Hematopoietic multipotent progenitor cell treated with erythropoietin and hydrocortisone succinate and interleukin-3 and kit ligand, for 8 days (in vitro differentiated cells): ENCODE measurements around the gene USF1.

ENCODE experiments used
- DNase-seq: peaks from one replicate; pipeline ENCODE4 v3.0.0-alpha.2; 2015

USF1 gene

GRCh38 chr1:161045736-161046604 is at the start of gene USF1:
USF1 (minus strand) TSS chr1:161045977; CDS start chr1:161043275, 2,702 bp downstream.
- peak; percentile 98 for DNase-seq

DNA sequence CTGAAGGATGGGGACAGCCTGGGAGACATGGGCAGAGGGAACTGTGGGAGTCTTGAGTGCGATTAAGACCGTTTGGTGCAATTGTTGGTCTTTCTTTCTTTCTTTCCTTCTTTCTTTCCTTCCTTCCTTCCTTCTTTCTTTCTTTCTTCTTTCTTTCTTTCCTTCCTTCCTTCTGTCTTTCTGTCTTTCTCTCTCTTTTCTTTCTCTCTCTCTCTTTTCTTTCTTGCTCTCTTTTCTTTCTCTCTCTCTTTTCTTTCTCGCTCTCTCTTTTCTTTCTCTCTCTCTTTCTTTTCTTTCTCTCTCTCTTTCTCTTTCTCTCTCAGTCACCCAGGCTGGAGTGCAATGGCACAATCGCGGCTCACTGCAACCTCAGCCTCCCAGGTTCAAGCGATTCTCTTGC is 49.5 kb upstream of the USF1 start:
- DNase-seq = no peak

DNA sequence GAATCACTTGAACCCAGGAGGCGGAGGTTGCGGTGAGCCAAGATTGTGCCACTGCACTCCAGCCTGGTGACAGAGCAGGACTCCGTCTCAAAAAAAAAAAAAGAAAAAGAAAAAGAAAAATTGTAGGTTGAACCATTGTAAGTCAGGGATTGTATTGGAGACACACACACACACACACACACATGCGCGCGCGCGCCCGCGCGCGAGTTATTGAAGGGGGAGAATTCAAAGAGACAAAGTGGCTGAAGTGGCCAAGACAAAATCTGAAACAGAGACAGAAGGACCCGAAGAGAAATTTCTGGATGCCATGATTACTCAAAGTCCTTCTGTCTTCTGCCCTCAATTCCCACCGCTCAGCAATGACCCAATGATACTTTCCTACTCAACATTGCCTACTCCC is 48.7 kb upstream of the USF1 start:
- no peak for DNase-seq

DNA sequence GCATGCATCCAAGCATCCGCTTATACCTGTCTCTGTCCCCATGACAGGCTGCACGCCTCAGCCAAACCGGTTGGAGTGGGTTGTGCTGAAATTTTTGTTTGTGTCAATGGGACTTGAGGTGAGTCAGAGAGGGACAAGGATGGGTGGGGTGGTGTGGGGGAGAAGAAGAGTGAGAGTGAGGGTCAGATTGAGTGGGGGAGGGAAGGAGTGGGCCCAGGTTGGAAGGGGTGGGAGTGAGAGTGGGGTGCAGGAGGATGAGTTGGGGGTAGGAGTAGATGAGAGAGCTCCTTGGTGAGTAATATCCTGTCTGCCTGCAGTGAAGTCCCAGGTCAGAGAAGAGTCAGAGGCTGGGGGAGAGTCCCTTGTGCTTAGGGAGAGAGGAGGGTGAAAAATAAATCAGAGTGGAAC is 46.8 kb upstream of the USF1 start:
- no peak for DNase-seq

- DNase-seq = no peak
These were observed 46.2 kb upstream of the USF1 start for GRCh38 chr1:161091796-161092507.

DNA sequence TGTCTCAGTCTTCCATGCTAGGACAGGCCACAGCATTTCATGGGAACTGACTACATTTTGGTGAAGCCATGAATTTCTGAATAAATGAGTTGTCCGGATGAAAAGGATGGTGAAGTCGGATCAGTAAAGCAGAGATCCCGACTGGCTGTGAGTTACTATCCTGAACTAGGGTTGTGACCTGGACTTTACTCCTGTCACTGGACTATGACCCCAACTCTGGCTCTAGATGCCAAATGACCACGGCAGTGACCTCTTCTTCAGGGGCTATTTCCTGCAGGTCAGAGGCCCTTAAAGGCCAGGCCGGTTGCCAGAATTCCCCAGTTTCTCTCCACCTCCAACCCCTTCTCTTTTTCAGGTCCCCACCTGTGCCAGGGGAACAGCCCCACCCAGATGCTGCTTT is 45.3 kb upstream of the USF1 start:
- no peak for DNase-seq

- DNase-seq = no peak
These were observed 44.8 kb upstream of the USF1 start for GRCh38 chr1:161090617-161091016.

- no peak for DNase-seq
These were observed 44.2 kb upstream of the USF1 start for GRCh38 chr1:161089938-161090337.

- no peak for DNase-seq
These were observed 43.6 kb upstream of the USF1 start, which contains the start of gene NECTIN4 for GRCh38 chr1:161089251-161089924. NECTIN4 (minus strand) TSS chr1:161089558; CDS start chr1:161089296, 262 bp downstream.

DNA sequence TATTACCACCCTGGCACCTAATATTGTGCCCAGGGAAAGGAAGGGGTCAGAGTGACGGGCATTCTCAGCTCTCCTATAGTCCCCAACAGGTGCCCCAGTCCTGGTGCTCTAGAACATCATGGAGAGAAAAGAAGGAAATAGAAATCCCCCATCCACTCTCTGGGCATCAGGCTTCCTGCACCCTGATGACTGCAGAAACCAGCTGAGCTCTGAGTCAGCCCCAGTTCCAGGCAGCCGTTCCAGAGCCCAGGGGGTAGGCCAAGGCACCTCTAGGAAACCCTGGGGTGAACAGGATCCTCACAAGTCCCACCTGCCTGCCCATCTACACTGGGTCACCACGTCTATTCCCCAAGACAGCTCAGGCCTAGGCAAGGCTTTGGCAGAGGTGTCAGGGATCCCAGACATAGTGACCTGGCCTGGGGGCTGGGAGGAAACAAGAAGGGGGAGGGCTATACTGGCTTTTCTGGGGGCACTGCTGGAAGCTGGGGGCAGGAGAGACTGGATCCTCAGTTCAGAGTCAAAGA is 42.9 kb upstream of the USF1 start:
- no peak for DNase-seq

DNA sequence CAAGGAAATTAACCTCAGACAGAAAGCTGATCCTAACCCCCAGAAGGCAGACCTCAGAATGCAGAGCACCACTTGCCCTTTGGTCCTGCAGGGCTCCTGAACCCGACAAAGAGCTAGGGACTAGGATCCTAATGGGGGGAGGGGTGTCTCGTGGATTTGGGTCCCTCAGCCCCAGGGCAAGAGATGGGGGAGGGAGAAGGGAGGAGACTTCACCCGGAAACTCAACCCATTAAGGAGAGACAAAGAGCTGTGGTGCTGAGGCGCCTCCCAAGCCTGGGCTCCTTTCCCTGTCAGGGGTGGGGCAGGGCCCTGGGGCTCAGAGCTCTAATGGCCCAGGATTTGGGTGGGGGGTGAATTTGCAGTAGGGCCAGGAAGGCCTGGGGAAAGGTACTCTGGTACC is 40.7 kb upstream of the USF1 start:
- DNase-seq = no peak

DNA sequence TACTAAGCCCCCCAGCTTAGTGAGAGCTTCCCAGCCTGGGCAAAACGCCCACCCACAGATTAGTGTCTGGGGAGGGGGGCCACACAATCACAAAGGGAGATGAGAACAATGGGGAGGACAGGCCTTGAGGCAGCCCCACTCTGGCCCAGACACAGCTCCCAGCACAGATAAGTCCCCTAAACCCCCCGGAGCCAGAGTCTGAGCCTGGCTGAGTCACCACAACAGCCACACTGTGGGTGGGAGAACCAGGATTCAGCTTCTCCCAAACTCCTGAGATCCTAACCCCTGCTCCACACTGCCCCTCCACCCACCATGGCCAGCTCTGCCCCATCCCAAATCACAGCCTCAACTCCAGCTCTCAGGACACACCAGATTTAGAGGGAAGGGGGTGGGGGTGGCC is 39.4 kb upstream of the USF1 start:
- no peak for DNase-seq

GRCh38 chr1:161084597-161084988 is 38.8 kb upstream of the USF1 start:
- DNase-seq = no peak

GRCh38 chr1:161083748-161084596 is 38.2 kb upstream of the USF1 start:
- no peak for DNase-seq

GRCh38 chr1:161082996-161083747 is 37.4 kb upstream of the USF1 start:
- DNase-seq = no peak

GRCh38 chr1:161082483-161082882 is 36.7 kb upstream of the USF1 start:
- DNase-seq = no peak

DNA sequence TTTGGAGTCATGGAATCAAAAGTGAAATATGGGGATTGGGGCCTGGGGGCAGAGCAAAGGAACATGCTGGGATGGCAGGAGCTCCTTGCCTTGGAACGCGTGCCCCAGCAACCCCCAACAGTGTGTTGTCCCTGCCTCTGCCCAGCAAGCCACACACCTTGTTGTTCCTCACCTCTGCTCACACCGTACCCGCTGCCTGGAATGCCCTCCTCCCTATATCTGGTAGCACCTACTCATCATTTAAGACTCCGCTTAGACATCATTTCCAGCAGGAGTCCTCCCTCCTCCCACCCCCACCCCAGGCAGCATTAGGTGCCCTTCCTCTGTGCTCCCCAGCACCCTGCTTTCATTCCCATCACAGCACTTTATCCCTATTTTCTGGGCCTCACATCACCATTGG is 35.7 kb upstream of the USF1 start:
- no peak for DNase-seq

- no peak for DNase-seq
These were observed 34.9 kb upstream of the USF1 start for GRCh38 chr1:161080441-161081405.

DNA sequence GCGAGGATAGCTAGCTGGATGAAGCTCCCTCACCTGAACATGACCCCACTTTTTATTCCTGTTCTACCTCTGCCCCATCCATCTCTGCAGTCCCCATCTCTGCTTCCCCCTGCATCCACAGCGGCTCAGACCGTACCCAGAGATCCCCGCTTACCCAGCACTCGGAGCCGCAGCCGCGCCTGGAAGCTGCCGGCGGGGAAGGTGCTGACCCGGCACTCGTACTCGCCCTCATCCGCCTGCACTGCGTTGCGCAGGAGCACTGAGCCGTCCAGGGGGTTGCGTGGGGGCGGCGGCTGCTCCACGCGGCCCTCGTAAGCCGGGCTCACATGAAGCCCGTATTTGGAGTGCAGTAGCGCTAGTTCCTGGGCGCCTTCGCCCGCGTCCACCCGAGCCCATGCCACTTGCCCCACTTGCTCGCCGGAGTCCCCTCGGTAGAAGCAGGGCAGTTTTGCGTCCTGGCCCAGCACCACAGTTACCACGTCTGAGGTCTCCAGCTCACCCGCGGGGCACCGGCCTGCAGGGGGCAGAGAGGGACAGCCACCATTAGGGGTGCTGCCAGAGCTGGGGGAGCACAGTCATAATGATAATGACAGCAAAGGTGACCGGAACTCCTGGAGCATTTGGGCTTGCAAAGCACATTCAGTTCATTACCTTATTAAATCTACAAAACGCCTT is 33.8 kb upstream of the USF1 start:
- DNase-seq = no peak

GRCh38 chr1:161077426-161077825 is 31.6 kb upstream of the USF1 start:
- DNase-seq = no peak
